Fibroblast of villous mesenchyme (primary cell): Measurements from ENCODE around the gene ITGB2. TPM values are rescaled to one million over a fixed set of nuclear protein-coding genes. Genes with fewer than 3 reads are reported as not detected.
A peak's percentile ranks its signal among the peaks of the same experiment; 100 is the strongest.

Experiments used
- DNase-seq: peaks from one replicate; pipeline ENCODE4 v3.0.0-alpha.2; 2010; ENCODE audit warnings: low read depth
- H3K4me3 ChIP-seq: 2 replicates; pipeline ENCODE4 v1.5.1; 2011; ENCODE audit warnings: low read depth, mild to moderate bottlenecking, low read length
- CTCF ChIP-seq: IDR thresholded peaks from 2 replicates; pipeline ENCODE4 v1.5.1; 2012; ENCODE audit warnings: low read depth, mild to moderate bottlenecking, low read length; ENCODE audit not compliant: insufficient read depth
- total RNA-seq: library from RNA; depleted of rRNA; stranded (reverse); fragments of >200 nt; gene quantifications from 2 replicates; pipeline ENCODE4 v1.2.3, GENCODE V29; 2012

The ITGB2 gene
- total RNA-seq, 1 donor = 0.43 TPM

- TF ChIP-seq CTCF = no peak
- H3K4me3 ChIP-seq = peak within 1 kb of the TSS; percentile 91
- DNase-seq = peak; percentile 78
These were observed 18.9 kb upstream of the ITGB2 start, which contains the start of gene SLX9 for GRCh38 chr21:44939532-44940115. TSS of gene SLX9 (plus strand) at chr21:44940029. CDS start at chr21:44940058, 29 bp downstream.

GRCh38 chr21:44938772-44939531 lies 18.3 kb upstream of the ITGB2 start:
- no peak for DNase-seq
- TF ChIP-seq CTCF = no peak
- H3K4me3 ChIP-seq = peak overlapping the region; percentile 91

DNA sequence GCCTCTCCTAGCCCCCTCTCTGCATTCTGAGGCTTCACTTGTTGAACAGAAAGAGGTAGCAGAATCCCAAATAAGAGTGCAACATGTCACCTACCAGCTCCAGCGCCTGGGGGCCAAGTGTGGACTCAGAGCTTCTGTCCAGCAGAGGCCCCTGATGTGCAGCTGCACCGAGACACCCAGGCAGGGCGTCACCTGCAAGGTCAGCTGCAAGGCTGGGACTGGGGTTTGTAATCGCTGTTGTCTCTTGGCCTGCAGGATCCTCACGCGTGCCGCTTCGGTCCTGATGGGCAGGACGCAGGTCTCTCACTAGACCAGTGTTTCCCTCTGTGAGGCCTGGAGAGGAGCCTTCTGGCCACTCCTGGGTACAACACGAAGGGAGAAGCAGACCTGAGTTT lies 14.8 kb upstream of the ITGB2 start:
- no peak for TF ChIP-seq CTCF

DNA sequence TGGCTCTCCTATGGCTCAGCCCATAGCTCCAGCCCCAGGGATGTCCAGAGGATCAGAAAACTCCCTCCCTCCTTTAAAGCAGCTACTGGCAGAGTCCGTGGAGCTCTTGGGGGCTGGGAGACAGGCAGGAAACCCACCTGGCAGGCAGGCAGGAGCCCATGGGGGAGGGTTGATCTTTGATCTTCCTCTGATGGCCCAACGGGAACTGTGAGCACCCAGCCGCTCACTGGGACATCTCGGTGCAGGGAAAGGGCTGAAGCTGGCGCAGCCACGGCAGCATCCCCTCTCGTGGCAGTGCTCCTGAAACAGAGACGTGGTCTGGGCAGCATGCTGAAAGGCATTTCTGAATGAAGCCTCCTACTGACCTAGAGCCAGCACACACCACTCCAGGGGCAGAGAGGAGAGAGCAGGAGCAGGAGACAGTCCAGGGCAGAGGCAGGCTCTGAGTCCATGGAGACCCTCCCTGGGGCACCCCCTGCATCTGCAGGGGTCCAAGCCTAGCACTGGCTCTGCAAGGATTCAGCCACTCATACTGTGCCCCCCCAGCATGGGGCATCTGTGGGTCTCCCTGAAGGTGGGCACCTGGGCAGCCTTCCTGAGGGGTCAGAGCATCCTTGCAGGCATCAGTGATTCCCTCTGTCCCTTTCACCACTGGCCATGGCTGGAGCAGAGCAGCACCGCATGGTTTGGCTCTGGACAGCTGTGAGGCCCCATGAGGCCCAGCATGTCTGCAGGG lies 14.3 kb upstream of the ITGB2 start:
- DNase-seq = no peak
- TF ChIP-seq CTCF = no peak
- no peak overlapping the region for H3K4me3 ChIP-seq

More for the DNA sequence above, 14.8 kb upstream of the ITGB2 start:
- DNase-seq = no peak
- no peak overlapping the region for H3K4me3 ChIP-seq

DNA sequence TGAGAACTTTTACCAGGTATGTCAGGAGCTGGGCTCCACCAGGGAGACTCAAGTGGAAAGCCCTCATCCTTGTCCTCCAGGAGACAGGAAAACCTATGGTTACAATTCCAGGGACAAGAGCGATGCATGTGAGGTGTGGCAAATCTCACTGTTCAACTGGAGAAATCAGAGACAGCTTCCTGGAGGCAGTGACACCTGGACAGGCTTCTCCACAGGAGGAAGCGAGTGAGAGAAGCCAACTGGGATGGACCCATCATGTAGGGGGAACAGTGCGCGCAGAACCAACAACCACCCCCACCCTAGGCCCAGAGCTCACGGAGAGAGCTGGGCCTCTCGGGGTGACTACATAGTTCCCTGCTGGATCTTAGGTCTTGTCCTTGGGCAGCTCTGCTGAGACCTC lies 13.6 kb upstream of the ITGB2 start:
- DNase-seq = no peak
- H3K4me3 ChIP-seq = no peak overlapping the region
- no peak for TF ChIP-seq CTCF

DNA sequence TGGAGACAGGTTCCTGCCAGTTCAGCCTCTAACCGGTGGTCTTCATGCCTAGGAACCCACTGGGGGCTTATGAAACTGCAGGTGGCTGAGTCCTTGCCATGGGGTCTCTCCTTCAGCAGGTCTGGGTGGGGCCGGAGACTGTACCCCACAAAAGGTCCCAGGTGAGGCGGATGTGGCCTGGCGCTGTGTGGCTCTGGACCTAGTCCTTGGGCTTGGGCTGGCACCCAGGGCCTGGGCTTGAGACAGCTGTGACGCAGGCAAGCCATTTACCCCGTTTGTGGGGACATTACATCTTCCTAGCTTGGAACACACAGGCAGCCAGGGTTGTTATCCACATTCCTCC lies 13.2 kb upstream of the ITGB2 start:
- DNase-seq = no peak
- H3K4me3 ChIP-seq = no peak overlapping the region
- no peak for TF ChIP-seq CTCF
